Astrocyte (in vitro differentiated cells and primary cell): ENCODE measurements around the gene OR2W1.

Experiments
- CTCF ChIP-seq: IDR thresholded peaks from 2 replicates; pipeline ENCODE4 v1.5.1; 2011; ENCODE audit warnings: low read depth, mild to moderate bottlenecking, inconsistent platforms, low read length, moderate library complexity; ENCODE audit not compliant: insufficient read depth
- EZH2 ChIP-seq: IDR thresholded peaks from 2 replicates; pipeline ENCODE4 v1.6.1; 2012; ENCODE audit warnings: mild to moderate bottlenecking, low read length, inconsistent platforms; ENCODE audit not compliant: insufficient read depth

- TF ChIP-seq CTCF (no peak), EZH2 (no peak)
These were observed 30.0 kb downstream of the OR2W1 start for GRCh38 chr6:29014729-29015608.
